ENCODE data around the gene MS4A13.
"Not testable (repeated sequence)": the region's sequence is repeated elsewhere in the genome, so short reads cannot be mapped to it uniquely, and the experiment has no call there.

DNA sequence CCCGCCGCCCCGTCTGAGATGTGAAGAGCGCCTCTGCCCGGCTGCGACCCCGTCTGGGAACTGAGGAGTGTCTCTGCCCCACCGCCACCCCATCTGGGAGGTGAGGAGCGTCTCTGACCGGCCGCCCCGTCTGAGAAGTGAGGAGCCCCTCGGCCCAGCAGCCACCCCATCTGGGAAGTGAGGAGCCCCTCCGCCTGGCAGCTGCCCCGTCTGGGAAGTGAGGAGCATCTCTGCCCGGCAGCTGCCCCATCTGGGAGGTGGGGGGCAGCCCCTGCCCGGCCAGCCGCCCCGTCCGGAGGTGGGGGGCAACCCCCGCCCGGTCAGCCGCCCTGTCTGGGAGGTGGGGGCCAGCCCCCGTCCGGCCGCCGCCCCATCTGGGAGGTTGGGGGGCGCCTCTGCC is 5.0 kb upstream of the MS4A13 start:
- TF ChIP-seq, protein P1, sequence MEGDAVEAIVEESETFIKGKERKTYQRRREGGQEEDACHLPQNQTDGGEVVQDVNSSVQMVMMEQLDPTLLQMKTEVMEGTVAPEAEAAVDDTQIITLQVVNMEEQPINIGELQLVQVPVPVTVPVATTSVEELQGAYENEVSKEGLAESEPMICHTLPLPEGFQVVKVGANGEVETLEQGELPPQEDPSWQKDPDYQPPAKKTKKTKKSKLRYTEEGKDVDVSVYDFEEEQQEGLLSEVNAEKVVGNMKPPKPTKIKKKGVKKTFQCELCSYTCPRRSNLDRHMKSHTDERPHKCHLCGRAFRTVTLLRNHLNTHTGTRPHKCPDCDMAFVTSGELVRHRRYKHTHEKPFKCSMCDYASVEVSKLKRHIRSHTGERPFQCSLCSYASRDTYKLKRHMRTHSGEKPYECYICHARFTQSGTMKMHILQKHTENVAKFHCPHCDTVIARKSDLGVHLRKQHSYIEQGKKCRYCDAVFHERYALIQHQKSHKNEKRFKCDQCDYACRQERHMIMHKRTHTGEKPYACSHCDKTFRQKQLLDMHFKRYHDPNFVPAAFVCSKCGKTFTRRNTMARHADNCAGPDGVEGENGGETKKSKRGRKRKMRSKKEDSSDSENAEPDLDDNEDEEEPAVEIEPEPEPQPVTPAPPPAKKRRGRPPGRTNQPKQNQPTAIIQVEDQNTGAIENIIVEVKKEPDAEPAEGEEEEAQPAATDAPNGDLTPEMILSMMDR (IDR thresholded peaks at IDR 0.05; ENCODE audit: low read depth, low read length, missing input control): not testable (repeated sequence)
- not testable (repeated sequence) for TF ChIP-seq YY1 (IDR thresholded peaks at IDR 0.05); JUND (IDR thresholded peaks at IDR 0.05); TAF1 (conservative IDR thresholded peaks at IDR 0.05); SP1 (IDR thresholded peaks at IDR 0.05); RAD21 (IDR thresholded peaks at IDR 0.05)
- TF ChIP-seq, protein P2, sequence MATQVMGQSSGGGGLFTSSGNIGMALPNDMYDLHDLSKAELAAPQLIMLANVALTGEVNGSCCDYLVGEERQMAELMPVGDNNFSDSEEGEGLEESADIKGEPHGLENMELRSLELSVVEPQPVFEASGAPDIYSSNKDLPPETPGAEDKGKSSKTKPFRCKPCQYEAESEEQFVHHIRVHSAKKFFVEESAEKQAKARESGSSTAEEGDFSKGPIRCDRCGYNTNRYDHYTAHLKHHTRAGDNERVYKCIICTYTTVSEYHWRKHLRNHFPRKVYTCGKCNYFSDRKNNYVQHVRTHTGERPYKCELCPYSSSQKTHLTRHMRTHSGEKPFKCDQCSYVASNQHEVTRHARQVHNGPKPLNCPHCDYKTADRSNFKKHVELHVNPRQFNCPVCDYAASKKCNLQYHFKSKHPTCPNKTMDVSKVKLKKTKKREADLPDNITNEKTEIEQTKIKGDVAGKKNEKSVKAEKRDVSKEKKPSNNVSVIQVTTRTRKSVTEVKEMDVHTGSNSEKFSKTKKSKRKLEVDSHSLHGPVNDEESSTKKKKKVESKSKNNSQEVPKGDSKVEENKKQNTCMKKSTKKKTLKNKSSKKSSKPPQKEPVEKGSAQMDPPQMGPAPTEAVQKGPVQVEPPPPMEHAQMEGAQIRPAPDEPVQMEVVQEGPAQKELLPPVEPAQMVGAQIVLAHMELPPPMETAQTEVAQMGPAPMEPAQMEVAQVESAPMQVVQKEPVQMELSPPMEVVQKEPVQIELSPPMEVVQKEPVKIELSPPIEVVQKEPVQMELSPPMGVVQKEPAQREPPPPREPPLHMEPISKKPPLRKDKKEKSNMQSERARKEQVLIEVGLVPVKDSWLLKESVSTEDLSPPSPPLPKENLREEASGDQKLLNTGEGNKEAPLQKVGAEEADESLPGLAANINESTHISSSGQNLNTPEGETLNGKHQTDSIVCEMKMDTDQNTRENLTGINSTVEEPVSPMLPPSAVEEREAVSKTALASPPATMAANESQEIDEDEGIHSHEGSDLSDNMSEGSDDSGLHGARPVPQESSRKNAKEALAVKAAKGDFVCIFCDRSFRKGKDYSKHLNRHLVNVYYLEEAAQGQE (IDR thresholded peaks at IDR 0.05): not testable (repeated sequence)
- TF ChIP-seq, protein P3, sequence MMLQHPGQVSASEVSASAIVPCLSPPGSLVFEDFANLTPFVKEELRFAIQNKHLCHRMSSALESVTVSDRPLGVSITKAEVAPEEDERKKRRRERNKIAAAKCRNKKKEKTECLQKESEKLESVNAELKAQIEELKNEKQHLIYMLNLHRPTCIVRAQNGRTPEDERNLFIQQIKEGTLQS (IDR thresholded peaks at IDR 0.05): not testable (repeated sequence)
- TF ChIP-seq, protein P4, sequence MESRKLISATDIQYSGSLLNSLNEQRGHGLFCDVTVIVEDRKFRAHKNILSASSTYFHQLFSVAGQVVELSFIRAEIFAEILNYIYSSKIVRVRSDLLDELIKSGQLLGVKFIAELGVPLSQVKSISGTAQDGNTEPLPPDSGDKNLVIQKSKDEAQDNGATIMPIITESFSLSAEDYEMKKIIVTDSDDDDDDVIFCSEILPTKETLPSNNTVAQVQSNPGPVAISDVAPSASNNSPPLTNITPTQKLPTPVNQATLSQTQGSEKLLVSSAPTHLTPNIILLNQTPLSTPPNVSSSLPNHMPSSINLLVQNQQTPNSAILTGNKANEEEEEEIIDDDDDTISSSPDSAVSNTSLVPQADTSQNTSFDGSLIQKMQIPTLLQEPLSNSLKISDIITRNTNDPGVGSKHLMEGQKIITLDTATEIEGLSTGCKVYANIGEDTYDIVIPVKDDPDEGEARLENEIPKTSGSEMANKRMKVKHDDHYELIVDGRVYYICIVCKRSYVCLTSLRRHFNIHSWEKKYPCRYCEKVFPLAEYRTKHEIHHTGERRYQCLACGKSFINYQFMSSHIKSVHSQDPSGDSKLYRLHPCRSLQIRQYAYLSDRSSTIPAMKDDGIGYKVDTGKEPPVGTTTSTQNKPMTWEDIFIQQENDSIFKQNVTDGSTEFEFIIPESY (IDR thresholded peaks at IDR 0.05): not testable (repeated sequence)
- TF ChIP-seq, protein P5, sequence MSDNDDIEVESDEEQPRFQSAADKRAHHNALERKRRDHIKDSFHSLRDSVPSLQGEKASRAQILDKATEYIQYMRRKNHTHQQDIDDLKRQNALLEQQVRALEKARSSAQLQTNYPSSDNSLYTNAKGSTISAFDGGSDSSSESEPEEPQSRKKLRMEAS (IDR thresholded peaks at IDR 0.05): not testable (repeated sequence)
